HL-60 (cell line): ENCODE data around the gene ULBP1.

ENCODE experiments used
- DNase-seq, 2 experiments: peaks; one replicate each; pipeline ENCODE4 v3.0.0-alpha.2; 2010 to 2020; ENCODE audit warnings: low read depth in 1 of 2, low spot score in 1 of 2
- H3K27ac ChIP-seq: fragments of 250-450 bp; sonication (Bioruptor Pico); replicated peaks from 2 replicates; pipeline ENCODE4 v1.5.1; 2020; ENCODE audit warnings: mild to moderate bottlenecking, moderate library complexity
- H3K27me3 ChIP-seq: fragments of 250-450 bp; sonication (Bioruptor Pico); 2 replicates; pipeline ENCODE4 v1.5.1; 2021; ENCODE audit warnings: mild to moderate bottlenecking, moderate library complexity; ENCODE audit not compliant: insufficient read depth, poor library complexity, severe bottlenecking
- H3K4me3 ChIP-seq: replicated peaks from 2 replicates; pipeline ENCODE4 v1.5.1; 2011; ENCODE audit warnings: mild to moderate bottlenecking, control low read depth, low read length; ENCODE audit not compliant: insufficient read depth
- GABPA ChIP-seq: IDR thresholded peaks from 2 replicates; pipeline ENCODE4 v1.6.1; 2012; ENCODE audit warnings: low read depth
- POLR2AphosphoS5 ChIP-seq: IDR thresholded peaks from 2 replicates; pipeline ENCODE4 v1.6.1; 2012; ENCODE audit warnings: low read depth
- SPI1 ChIP-seq: IDR thresholded peaks from 2 replicates; pipeline ENCODE4 v1.6.1; 2012; ENCODE audit warnings: low read depth, mild to moderate bottlenecking, borderline replicate concordance
- TF ChIP-seq, protein P1 (sequence below): IDR thresholded peaks from one replicate; pipeline ENCODE4 v1.5.1; 2011; ENCODE audit warnings: low read length, control low read depth, inconsistent platforms; ENCODE audit not compliant: insufficient read depth
- TF ChIP-seq, protein P2 (sequence below): IDR thresholded peaks from 2 replicates; pipeline ENCODE4 v1.6.1; 2012; ENCODE audit warnings: low read depth; ENCODE audit not compliant: insufficient replicate concordance

Gene ULBP1

DNA sequence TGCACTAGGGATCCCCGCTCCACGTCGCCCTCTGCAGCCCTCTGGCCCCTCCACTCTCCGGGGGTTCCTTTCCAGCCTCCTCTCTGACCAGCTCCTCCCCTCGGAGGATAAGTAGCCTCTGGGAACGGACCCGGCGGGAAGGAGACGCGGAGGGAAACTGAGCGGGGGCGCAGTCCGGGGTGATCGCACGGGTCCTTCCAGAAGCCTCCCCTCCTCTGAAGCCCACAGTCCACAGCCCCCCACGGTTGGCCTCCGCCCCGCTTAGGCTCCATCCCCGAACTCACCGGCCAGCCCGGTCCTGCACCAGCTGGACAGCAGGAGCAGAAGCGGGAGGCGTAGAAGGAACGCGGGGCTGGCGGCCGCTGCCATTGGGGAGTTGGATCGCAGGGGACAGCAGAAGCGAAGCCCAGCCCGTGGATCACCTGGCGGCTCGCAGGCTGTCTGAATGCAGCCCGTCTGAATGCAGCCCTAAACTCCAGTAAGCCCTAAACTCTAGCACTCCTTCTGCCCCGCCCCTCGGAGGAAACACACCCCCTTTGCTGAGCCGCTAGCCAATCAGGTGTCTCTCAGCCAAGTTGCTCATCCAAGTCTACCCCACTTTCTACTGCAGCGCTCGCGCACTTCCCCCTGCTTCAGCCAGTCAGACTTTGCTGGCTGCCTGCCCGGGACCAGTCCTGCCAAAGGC is 41.0 kb upstream of the ULBP1 start, which contains the start of gene RAET1G:
Gene RAET1G (minus strand): TSS at position 480 of the 685 bp plus-strand sequence. CDS start 111 bp downstream, at position 369.
- Histone ChIP-seq H3K27me3 (peaks cover 20% of the 10 kb centered on the region), H3K4me3 (peak within 1 kb of the TSS; percentile 10), H3K27ac (no peak within 1 kb of the TSS)
- no peak for TF ChIP-seq GABPA
- TF ChIP-seq, protein P1, sequence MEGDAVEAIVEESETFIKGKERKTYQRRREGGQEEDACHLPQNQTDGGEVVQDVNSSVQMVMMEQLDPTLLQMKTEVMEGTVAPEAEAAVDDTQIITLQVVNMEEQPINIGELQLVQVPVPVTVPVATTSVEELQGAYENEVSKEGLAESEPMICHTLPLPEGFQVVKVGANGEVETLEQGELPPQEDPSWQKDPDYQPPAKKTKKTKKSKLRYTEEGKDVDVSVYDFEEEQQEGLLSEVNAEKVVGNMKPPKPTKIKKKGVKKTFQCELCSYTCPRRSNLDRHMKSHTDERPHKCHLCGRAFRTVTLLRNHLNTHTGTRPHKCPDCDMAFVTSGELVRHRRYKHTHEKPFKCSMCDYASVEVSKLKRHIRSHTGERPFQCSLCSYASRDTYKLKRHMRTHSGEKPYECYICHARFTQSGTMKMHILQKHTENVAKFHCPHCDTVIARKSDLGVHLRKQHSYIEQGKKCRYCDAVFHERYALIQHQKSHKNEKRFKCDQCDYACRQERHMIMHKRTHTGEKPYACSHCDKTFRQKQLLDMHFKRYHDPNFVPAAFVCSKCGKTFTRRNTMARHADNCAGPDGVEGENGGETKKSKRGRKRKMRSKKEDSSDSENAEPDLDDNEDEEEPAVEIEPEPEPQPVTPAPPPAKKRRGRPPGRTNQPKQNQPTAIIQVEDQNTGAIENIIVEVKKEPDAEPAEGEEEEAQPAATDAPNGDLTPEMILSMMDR = no peak
- TF ChIP-seq SPI1 = peak; percentile 55; the same call in 1 of the 2 replicates
- DNase-seq = peak in 1 of 2 experiments; percentile 87

DNA sequence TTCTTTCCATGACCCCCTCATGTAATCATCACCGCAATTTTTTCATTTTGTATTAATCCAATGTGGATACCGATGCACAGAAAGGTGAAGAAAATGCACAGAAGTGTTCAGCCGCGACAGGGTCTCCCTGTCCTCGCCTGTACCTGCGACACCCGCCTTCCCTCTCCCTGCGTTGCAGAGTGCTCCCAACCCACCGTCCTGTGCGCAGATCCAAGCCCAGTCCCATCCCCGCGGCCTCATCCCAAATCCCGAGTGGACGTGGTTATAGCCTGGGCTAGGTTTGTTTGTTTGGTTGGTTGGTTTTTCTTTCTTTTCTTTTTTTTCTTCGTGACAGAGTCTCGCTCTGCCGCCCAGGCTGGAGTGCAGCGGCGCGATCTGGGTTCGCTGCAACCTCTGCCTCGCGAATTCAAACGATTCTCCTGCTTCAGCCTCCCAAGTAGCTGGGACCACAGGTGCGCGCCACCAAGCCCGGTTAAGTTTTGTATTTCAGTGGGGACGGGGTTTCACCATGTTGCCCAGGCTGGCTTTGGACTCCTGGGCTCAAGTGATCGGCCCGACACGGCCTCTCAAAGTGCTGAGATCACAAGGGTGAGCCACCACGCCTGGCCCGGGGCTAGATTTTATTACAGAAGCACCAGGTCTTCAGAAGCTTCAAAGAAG is 40.3 kb upstream of the ULBP1 start:
- no peak for DNase-seq
- Histone ChIP-seq H3K27me3 (peaks cover 20% of the 10 kb centered on the region), H3K27ac (no peak overlapping the region), H3K4me3 (no peak overlapping the region)
- TF ChIP-seq GABPA = no peak
- TF ChIP-seq SPI1 = no peak
- TF ChIP-seq POLR2AphosphoS5 = no peak
- TF ChIP-seq, protein P2, sequence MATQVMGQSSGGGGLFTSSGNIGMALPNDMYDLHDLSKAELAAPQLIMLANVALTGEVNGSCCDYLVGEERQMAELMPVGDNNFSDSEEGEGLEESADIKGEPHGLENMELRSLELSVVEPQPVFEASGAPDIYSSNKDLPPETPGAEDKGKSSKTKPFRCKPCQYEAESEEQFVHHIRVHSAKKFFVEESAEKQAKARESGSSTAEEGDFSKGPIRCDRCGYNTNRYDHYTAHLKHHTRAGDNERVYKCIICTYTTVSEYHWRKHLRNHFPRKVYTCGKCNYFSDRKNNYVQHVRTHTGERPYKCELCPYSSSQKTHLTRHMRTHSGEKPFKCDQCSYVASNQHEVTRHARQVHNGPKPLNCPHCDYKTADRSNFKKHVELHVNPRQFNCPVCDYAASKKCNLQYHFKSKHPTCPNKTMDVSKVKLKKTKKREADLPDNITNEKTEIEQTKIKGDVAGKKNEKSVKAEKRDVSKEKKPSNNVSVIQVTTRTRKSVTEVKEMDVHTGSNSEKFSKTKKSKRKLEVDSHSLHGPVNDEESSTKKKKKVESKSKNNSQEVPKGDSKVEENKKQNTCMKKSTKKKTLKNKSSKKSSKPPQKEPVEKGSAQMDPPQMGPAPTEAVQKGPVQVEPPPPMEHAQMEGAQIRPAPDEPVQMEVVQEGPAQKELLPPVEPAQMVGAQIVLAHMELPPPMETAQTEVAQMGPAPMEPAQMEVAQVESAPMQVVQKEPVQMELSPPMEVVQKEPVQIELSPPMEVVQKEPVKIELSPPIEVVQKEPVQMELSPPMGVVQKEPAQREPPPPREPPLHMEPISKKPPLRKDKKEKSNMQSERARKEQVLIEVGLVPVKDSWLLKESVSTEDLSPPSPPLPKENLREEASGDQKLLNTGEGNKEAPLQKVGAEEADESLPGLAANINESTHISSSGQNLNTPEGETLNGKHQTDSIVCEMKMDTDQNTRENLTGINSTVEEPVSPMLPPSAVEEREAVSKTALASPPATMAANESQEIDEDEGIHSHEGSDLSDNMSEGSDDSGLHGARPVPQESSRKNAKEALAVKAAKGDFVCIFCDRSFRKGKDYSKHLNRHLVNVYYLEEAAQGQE = no peak
- TF ChIP-seq, protein P1 = no peak

DNA sequence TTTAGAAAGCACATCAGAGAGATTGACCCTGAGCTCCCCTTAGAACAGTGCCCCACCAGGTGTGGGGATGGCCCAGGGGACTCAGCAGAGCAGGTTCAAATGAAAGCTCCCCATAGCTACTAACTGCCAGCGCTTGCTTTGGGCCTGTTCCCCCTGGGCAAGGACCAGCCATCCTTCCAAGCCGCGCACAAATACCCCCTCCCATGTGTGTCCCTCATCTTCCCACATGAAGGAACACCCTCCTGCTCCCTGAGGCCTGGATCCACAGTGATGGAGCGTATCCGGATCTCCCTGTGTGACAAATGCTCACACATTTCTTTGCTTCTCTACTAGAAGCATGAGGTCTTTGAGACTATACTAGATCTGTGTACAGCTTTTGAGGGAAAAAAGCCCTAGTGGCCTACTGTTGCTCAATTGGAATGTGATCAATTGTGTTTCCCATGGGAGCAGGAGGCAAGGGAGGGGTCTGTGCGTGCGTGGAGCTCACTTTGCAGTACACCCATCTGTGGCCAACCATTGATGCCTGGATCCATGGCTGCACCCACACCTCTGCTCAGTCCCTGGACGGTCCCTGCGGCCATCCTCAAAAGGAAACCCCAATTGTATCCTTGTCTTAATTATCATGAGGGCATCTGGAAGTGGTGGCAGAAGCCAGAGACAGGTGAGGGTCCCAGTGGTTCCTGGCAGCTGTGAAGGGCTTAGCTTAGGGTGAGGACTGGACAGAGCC is 39.4 kb upstream of the ULBP1 start:
- peaks cover 22% of the 10 kb centered on the region for H3K27me3 ChIP-seq
- DNase-seq = no peak
- H3K4me3 ChIP-seq = no peak overlapping the region
- TF ChIP-seq GABPA (no peak), POLR2AphosphoS5 (no peak), SPI1 (no peak)
- TF ChIP-seq, protein P2 = no peak
- TF ChIP-seq, protein P1 = no peak
- H3K27ac ChIP-seq = no peak overlapping the region
